Measurements from ENCODE around the gene DENND6A.
A peak's percentile ranks its signal among the peaks of the same experiment; 100 is the strongest.

The DENND6A gene

DNA sequence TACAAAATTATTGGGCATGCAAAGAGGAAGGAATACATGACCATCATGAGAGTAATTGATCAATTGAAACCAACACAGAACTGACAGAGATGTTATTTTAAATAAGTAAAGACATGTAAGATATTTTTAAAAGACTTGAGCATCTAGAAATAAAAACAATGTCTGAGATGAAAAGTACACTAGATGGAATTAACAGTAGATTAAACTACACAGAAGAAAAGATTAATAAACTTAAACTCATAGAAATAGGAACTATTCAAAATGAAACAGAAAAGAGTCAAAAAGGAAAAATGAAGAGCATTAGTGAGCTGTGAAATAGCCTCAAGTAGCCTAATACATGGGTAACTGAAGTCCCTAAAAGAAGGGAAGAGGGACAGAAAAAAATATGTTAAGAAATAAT, 87.2 kb downstream of the DENND6A start:
- no peak overlapping the region for H3K27ac ChIP-seq (ENCODE audit: poor library complexity, severe bottlenecking)
- TF ChIP-seq, protein P1, sequence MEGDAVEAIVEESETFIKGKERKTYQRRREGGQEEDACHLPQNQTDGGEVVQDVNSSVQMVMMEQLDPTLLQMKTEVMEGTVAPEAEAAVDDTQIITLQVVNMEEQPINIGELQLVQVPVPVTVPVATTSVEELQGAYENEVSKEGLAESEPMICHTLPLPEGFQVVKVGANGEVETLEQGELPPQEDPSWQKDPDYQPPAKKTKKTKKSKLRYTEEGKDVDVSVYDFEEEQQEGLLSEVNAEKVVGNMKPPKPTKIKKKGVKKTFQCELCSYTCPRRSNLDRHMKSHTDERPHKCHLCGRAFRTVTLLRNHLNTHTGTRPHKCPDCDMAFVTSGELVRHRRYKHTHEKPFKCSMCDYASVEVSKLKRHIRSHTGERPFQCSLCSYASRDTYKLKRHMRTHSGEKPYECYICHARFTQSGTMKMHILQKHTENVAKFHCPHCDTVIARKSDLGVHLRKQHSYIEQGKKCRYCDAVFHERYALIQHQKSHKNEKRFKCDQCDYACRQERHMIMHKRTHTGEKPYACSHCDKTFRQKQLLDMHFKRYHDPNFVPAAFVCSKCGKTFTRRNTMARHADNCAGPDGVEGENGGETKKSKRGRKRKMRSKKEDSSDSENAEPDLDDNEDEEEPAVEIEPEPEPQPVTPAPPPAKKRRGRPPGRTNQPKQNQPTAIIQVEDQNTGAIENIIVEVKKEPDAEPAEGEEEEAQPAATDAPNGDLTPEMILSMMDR (IDR thresholded peaks at IDR 0.05; ENCODE audit: poor library complexity, severe bottlenecking) = no peak
- no peaks in the 10 kb centered on the region for H3K27me3 ChIP-seq (ENCODE audit: insufficient read depth, poor library complexity, severe bottlenecking)
- H3K9me3 ChIP-seq (ENCODE audit: severe bottlenecking) = peaks cover 3% of the 10 kb centered on the region
- ATAC-seq (ENCODE audit: low read depth) (no peak), DNase-seq (ENCODE audit: low spot score) (no peak)
- H3K4me3 ChIP-seq (ENCODE audit: severe bottlenecking) = no peak overlapping the region
- H3K4me1 ChIP-seq (ENCODE audit: insufficient read depth, poor library complexity, severe bottlenecking) = no peaks in the 10 kb centered on the region
- H3K36me3 ChIP-seq (ENCODE audit: low read depth) = no peaks in the 10 kb centered on the region; the same call in 1 of the 2 replicates

DNA sequence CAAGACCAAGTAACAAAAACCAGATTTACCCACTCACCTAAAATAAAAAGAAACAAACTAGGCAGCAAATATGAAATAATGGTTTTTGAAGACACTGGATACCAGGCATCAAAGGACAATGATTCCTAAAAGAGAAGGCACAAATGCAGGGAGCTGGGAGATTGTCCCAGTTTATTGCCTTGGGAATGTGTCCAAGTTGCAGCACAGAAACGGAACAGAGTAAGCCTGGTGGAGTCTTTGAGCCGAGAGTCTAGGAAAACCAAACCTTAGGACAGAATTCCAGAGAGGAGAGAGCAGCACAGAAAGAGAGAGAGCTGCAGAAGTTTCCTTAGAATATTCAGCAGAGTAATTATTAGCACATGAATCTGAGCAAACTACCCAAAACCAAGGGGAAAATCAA, 87.9 kb downstream of the DENND6A start:
- Histone ChIP-seq H3K27me3 (ENCODE audit: insufficient read depth, poor library complexity, severe bottlenecking) (no peaks in the 10 kb centered on the region), H3K4me1 (ENCODE audit: insufficient read depth, poor library complexity, severe bottlenecking) (no peaks in the 10 kb centered on the region), H3K27ac (ENCODE audit: poor library complexity, severe bottlenecking) (no peak overlapping the region), H3K4me3 (ENCODE audit: severe bottlenecking) (no peak overlapping the region), H3K9me3 (ENCODE audit: severe bottlenecking) (peaks cover 3% of the 10 kb centered on the region), H3K36me3 (ENCODE audit: low read depth) (no peaks in the 10 kb centered on the region; the same call in 1 of the 2 replicates)
- TF ChIP-seq, protein P1 (IDR thresholded peaks at IDR 0.05; ENCODE audit: poor library complexity, severe bottlenecking) = no peak
- DNase-seq (ENCODE audit: low spot score) (no peak), ATAC-seq (ENCODE audit: low read depth) (no peak)

DNA sequence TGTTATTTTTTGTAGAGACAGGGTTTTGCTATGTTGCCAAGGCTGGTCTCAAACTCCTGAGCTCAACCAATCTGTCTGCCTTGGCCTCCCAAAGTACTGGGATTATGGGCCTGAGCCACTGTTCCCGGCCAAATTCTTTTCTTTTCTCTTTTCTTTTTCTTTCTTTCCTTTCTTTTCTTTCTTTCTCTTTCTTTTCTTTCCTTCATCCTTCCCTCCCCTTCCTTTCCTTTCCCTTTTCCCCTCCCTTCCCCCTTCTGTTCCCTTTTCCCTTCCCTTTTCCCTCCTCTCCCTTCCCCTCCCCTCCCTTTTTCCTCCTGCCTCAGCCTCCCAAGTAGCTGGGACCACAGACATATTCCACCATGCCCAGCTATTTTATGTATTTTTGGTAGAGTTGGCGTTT, 92.7 kb downstream of the DENND6A start:
- Histone ChIP-seq H3K4me3 (ENCODE audit: severe bottlenecking) (no peak overlapping the region), H3K27ac (ENCODE audit: poor library complexity, severe bottlenecking) (no peak overlapping the region), H3K9me3 (ENCODE audit: severe bottlenecking) (no peaks in the 10 kb centered on the region), H3K27me3 (ENCODE audit: insufficient read depth, poor library complexity, severe bottlenecking) (no peaks in the 10 kb centered on the region), H3K36me3 (ENCODE audit: low read depth) (peaks cover 11% of the 10 kb centered on the region), H3K4me1 (ENCODE audit: insufficient read depth, poor library complexity, severe bottlenecking) (peaks cover 1% of the 10 kb centered on the region)
- ATAC-seq (ENCODE audit: low read depth) (no peak), DNase-seq (ENCODE audit: low spot score) (no peak)
- TF ChIP-seq, protein P1 (IDR thresholded peaks at IDR 0.05; ENCODE audit: poor library complexity, severe bottlenecking) = no peak

DNA sequence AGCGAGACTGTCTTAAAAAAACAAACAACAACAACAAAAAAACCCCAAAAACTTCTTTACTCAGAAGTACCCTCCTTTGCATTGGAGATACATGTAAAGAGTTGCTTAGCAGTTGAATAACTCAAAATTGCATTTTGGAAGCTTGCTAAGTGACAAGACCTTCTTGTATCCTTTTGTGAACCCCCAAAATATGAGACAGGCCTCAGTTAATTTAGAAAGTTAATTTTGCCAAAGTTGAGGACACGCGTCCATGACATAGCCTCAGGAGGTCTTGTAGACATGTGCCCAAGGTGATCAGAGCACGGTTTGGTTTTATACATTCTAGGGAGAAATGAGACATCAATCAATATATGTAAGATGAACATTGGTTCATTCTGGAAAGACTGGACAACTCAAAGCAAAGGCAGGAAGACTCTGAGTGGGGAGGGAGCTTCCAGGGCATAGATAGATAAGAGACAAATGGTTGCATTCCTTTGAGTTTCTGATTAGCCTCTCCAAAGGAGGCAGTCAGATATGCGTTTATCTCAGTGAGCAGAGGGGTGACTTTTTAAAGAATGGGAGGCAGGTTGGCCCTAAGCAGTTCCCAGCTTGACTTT, 94.0 kb downstream of the DENND6A start:
- Histone ChIP-seq H3K9me3 (ENCODE audit: severe bottlenecking) (no peaks in the 10 kb centered on the region), H3K4me3 (ENCODE audit: severe bottlenecking) (peak overlapping the region; percentile 51), H3K36me3 (ENCODE audit: low read depth) (peaks cover 24% of the 10 kb centered on the region), H3K27ac (ENCODE audit: poor library complexity, severe bottlenecking) (peak overlapping the region; percentile 93), H3K4me1 (ENCODE audit: insufficient read depth, poor library complexity, severe bottlenecking) (peaks cover 4% of the 10 kb centered on the region), H3K27me3 (ENCODE audit: insufficient read depth, poor library complexity, severe bottlenecking) (no peaks in the 10 kb centered on the region)
- no peak for DNase-seq (ENCODE audit: low spot score)
- TF ChIP-seq, protein P1 (IDR thresholded peaks at IDR 0.05; ENCODE audit: poor library complexity, severe bottlenecking) = no peak
- no peak for ATAC-seq (ENCODE audit: low read depth)

DNA sequence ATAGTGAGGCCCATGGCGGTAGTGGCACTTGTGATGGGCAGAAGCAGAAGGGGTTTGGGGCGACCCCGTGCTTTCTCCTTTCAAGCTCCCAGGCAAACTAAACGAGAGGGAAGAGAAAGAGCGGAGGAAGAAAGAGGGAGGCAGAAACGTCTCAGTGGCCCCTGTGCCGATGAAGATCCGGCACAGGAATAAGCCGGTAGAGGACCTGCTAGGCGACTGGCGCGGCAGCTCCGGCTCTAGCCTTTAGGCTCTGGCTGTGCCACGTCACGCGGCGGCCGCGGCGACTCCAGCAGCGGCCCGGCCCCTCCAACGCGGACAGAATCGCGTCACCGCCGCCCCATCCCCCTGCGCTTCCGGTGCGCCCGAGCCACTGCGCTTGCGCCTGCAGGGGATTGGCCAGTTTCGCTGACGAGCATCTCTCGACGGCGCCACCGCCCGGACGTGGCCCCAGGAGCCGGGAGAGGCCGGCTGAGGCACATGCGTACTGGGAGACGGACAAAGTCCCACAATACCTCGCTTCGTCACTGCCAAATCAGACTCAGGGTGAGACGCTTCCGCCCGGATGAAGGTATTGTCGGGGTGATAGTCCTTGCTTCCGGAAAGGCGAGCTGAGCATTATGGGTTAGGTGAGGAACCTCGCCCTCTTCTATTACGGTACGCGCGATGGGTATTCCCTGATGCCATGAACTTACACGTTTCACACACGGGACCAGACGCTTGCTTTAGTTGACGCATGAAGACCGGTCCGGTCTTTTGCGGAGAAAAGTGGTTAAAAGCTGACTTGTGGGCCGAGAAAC, 95.6 kb downstream of the DENND6A start, which contains the start of gene ARF4:
ARF4 (minus strand) TSS at position 218 of the 797 bp plus-strand sequence; CDS start at position 14, 204 bp downstream.
- Histone ChIP-seq H3K27me3 (ENCODE audit: insufficient read depth, poor library complexity, severe bottlenecking) (no peaks in the 10 kb centered on the region), H3K27ac (ENCODE audit: poor library complexity, severe bottlenecking) (peak within 1 kb of the TSS; percentile 93), H3K4me3 (ENCODE audit: severe bottlenecking) (peak within 1 kb of the TSS; percentile 86), H3K9me3 (ENCODE audit: severe bottlenecking) (no peaks in the 10 kb centered on the region), H3K4me1 (ENCODE audit: insufficient read depth, poor library complexity, severe bottlenecking) (peaks cover 15% of the 10 kb centered on the region), H3K36me3 (ENCODE audit: low read depth) (peaks cover 38% of the 10 kb centered on the region)
- DNase-seq (ENCODE audit: low spot score) (peak; percentile 98), ATAC-seq (ENCODE audit: low read depth) (peak; percentile 89)
- TF ChIP-seq, protein P1 (IDR thresholded peaks at IDR 0.05; ENCODE audit: poor library complexity, severe bottlenecking) = peak; percentile 24

Data from RWPE2 (cell line).